Measurements from ENCODE around the gene ZNF574.
A peak's percentile ranks its signal among the peaks of the same experiment; 100 is the strongest.

ZNF574 gene

DNA sequence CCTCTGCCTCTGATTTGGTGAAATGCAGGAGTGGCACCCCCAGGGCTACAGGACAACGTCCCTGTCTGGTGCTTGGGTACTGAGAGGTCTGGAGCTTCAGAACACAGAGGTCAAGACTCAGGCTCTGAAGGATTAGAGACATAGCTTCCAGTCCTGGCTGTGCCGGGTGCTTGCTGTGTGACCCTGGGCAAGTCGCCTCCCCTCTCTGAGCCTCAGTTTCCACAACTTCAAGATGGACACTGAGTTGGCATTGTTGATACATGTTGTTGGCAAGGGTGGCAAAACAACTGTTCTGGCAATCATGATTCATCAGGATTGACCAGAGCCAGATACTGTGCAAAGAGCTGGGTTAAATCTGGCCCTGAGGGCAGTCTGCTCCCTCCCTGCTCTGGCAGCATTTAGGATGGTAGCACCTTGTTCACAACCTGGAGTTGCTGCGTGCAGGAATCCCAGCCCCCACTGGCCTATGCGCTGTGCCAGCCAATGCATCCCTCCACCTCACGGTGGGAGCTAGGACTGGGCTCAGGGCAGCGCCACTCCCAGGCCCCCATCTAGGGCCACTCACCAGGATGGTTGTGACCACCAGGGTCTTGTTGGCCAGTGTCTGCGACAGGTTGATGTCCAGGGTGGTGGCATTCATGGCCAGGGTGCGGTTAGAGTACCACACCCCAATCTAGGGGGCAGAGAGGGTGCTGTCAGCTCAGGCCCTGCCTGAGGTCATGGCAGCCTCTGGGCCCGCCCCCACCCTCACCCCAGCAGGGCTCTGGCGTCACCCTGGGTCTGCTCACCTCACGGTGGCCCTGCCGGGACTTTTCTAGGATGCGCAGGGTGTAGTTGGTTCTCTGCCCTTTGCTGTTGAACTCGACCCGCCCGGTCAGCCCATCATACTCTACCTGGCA lies 22.7 kb upstream of the ZNF574 start:
- DNase-seq = no peak

DNA sequence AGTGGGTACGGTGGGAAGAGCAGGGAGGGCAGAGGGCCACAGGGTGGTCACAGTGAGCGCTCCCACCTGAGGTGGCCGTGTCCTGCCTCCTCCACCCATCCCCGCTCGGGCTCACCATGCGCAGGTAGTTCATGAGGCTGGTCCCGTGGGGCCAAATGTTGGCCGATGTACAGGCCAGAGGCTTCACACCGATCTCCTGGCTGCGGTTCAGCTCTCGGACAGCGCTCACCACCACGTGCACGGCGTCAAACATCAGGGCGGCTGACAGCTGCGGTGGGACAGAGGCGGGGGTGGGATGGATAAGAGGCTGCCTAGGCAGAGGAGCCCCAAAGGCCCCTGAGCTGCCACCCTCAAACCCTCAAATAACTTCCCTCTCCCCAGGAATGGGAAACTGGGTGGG lies 21.8 kb upstream of the ZNF574 start:
- no peak for DNase-seq

DNA sequence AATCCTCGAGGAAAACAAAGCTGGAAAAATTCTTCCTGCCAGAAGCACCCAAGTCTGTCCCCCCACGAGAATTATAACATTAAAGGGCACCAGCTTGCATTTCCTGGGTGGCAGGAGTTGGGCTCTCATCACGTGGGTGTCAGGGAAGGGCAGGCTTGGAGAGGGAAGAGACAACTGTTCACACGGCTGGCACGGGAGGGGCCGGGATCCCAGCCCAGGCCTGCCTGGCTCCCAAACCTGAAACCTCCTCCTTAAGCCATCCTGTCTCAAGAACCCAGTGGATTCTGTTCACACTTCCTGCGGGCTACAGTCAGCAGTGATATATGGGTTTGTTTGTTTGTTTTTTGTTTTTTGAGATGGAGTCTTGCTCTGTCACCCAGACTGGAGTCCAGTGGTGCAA lies 18.1 kb upstream of the ZNF574 start:
- no peak for DNase-seq

GRCh38 chr19:42059196-42059595 lies 16.8 kb upstream of the ZNF574 start:
- DNase-seq = no peak

DNA sequence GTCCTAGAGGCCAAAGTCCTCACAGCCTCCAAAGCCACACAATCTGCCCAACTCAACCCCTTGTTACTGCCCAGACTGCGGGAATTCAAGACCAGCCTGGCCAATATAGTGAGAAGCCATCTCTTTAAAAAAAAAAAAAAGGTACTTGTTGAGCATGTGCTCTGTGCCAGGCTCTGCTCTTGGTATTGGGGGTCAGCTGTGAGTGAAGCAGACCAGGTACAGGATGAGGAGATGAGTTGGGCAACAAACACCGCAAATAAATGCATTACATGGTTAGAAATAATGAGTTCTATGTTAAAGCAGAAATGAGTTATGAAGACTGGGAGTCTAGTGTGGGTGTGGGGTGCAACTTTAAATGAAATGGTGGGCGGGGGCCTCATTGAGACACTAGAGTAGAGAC lies 15.8 kb upstream of the ZNF574 start:
- no peak for DNase-seq

GRCh38 chr19:42062381-42062780 lies 13.6 kb upstream of the ZNF574 start:
- DNase-seq = no peak

DNA sequence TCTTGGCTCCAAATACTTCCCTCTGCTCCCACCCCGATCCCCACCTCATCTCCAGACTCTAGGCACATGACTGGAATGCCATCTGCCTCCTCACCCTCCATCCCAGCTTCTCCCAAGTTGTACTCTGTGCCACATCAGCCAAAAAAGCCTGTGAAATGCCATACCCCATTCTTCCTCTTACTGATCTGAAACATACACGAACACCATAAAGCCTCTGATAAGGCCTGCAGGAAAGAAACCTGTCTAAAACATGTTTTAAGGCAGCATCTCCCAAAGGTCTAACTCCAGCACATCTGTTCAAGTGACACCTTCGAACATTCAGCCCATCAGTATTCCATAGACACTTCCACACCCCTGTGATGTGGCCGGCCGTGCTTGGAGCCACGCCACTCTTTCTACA lies 11.5 kb upstream of the ZNF574 start:
- no peak for DNase-seq

DNA sequence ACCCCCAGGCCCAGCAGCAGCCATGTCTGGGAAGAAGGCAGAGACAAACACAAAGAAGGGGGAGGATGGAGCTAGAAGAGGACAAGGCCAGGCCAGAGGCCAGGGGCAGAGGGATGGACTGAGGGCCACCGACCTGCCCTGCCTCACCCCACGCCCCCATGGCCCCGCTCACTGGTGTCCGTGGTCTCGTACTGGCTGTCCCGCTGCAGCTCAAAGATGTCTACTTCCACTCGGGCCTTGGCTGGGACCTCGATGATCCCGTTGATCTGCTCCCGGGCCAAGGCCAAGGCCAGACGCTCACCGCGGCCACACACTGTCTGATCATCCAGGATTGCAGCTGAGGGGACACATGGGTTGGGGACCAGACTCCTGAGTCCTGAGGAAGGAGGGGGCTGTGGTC lies 10.9 kb upstream of the ZNF574 start:
- no peak for DNase-seq

GRCh38 chr19:42065511-42065910 lies 10.5 kb upstream of the ZNF574 start:
- no peak for DNase-seq

- peak in 45 of 58 donors; percentile 8 to 78 (median 37) for DNase-seq
Observed at GRCh38 chr19:42066075-42066754, 9.8 kb upstream of the ZNF574 start.

- peak in 3 of 58 donors; percentile 7 to 30 (median 19) for DNase-seq
Observed at GRCh38 chr19:42067315-42067888, 8.6 kb upstream of the ZNF574 start.

DNA sequence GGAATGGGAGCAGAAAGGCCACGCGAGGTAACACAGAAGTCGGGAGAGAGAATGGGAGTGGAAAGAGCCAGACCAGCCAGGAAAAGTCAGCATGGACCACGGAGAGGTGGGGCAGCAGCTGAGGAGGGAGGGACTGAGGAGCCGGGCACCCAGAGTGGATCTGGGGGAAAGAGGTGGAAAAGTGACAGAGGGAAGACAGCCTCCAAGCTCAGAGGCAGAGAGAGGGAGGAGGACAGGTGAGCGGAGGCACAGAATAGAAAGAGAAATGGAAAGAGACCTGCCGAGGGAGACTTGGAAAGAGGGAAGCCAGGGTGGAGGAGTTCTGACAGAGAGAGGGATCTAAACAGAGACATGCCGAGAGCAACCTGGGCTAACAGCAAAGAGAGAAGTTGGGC lies 7.6 kb upstream of the ZNF574 start:
- DNase-seq = no peak

GRCh38 chr19:42068756-42069571 lies 7.0 kb upstream of the ZNF574 start:
- DNase-seq = peak in 1 of 58 donors; percentile 23

DNA sequence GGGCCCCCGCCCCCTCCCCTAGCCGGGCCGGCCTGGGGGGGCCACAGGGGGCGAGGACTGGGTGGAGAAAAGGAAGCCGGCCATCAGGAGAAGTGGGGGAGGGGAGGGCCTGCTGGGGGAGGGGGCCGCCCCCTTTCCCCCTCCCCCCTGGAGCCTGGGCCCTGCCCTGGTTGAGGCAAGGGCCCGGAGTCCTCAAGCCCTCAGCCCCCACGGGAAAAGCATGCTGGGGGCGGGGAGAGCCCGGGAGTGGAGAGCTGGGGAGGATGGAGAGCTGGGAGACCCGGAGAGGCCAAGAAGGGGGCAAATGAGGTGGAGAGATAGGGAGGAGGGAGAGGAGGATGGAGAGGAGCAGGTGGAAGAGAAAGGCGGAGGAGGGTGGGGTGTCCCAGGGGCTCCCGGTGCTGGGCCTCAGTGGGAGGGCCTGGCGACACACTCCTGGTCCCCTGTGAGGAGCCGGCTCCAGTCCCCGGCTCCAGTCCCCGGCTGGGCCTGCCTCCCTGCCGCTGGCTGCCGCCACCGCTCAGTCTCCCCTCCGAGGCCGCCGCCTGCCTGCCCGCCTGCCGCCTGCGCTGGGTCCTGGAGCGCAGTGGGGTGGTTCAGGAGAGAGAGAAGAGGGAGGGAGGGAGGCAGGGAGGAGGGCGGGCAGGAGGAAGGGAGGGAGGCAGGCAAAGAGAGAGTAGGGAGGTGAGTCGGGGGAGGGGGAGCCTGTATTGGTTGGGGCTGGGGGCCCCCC lies 6.2 kb upstream of the ZNF574 start, which contains the start of gene GRIK5:
TSS of gene GRIK5 (minus strand) at position 588 of the 733 bp plus-strand sequence. CDS start 4,436 bp downstream, outside the sequence.
- peak in 28 of 58 donors; percentile 8 to 73 (median 30) for DNase-seq

DNA sequence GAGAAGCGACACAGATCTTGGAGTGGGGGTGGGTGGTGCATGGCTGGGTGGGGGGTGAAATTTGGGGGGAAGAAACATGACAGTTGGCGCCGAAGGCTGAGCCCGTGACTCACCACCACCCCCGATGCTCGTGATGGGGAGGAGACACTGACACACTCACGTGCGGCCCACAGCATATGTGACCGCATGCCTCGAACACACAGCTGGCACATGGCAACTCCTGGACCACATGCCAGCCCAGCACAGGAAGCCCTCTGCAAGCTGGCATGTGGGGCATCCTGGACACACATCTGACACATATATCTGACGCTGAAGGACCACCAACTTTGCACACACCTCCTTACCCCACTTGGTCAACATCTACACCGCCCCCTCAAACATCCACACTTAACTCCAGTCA lies 4.7 kb upstream of the ZNF574 start:
- DNase-seq = no peak

DNA sequence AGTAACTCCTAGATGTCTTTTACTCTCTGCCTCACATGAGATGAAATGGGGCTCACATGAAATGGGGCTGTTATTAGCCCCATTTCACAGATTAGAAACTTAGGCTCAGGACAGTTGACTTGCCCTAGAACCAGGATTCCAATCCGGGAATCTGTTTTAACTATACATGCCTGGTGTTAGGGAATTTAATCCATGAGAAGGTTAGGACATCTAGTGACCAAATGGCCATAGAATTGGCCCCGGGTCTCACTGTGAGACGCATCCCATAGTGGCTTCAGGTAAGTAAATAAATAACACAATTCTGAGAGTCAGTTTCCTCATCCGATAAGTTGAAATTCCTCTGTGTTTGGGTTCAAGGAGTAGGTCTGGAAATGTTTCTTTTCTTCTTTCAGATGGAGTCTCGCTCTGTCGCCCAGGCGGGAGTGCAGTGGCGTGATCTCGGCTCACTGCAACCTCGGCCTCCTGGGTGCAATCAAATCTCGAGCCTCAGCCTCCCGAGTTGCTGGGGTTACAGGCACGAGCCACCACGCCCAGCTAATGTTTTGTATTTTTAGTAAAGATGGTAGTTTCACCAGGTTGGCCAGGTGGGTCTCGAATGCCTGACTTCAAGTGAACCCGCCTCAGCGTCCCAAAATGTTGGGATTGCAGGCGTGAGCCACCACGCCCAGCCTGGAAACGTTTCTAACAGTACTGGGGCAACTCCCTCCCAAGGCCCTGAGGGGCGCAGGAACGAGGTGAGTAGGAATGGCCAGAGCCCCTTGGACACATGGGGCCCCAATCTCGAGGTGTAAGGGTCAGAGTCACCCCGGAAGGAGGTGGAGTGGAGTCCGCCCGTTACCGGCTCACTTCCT lies 1.2 kb upstream of the ZNF574 start:
- peak in 1 of 58 donors; percentile 20 for DNase-seq

- peak in 1 of 58 donors; percentile 34 for DNase-seq
Observed at GRCh38 chr19:42075364-42075615, 676 bp upstream of the ZNF574 start.

DNA sequence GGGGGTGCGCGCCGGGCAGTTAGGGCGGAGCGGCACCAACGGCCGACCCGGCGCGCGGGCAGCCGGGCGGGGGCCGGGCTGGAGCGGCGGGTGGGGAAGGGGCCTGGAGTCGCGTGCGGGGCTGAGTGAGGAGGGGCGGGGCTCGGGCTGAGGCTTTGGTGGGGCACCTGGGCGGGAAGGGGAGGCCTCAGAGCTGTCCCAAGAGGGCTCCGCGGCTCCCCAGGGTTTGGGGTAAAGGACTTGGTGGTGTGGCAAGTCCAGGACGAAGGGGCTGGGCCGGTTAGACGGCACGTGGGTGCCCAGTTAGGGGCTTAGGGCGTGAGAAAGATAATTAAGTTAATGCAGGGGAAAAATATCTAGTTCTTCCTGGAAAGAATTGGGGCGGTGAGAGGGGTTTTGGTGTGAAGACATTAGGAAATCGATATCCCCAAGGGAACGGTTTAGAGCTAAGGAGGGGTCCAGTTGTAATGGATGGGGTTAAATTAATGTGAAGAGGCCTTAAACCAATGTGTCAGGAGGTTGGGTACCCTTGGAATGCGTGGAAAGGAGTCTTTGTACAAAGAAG lies 496 bp downstream of the ZNF574 start:
- peak in 5 of 58 donors; percentile 45 to 65 (median 58) for DNase-seq

DNA sequence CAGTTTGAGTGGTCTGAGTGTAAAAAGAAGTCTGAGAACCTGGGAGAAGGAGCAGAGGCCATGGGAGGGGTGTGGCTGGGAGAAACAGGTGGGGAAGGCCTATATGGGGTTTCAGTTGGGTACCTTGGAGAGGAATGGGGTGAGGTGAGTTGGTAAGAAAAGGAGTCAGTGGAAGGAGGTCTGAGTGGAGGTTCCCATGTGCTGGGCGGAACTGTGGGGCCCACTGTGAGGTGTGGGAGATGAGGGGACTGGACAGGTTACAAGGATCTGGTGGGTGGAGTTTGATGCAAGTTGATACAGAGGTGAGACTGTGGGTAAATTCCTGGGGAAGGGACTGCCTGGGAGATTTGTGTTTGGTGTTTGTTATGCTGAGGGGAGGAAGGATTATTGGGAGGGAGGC lies 2.1 kb downstream of the ZNF574 start:
- DNase-seq = no peak

Data from anterior cingulate cortex (tissue), 58 donors.